SH-SY5Y (cell line): ENCODE measurements around the gene TUBB4B.

Experiments used
- GATA2 ChIP-seq: IDR thresholded peaks from 2 replicates; pipeline ENCODE4 v1.6.1; 2011; ENCODE audit warnings: mild to moderate bottlenecking, low read depth, low read length
- GATA3 ChIP-seq: IDR thresholded peaks from 2 replicates; pipeline ENCODE4 v1.6.1; 2011; ENCODE audit warnings: low read depth, mild to moderate bottlenecking, low read length, moderate library complexity

TUBB4B gene

GRCh38 chr9:137234758-137235423 is 6.2 kb upstream of the TUBB4B start:
- no peak for TF ChIP-seq GATA2

GRCh38 chr9:137235424-137236237 is 5.5 kb upstream of the TUBB4B start:
- no peak for TF ChIP-seq GATA3
- no peak for TF ChIP-seq GATA2

- TF ChIP-seq GATA2 (no peak), GATA3 (no peak)
Measured at GRCh38 chr9:137236238-137236935, 4.7 kb upstream of the TUBB4B start.

- TF ChIP-seq GATA3 (no peak), GATA2 (no peak)
Measured at GRCh38 chr9:137236936-137237421, 4.1 kb upstream of the TUBB4B start.

DNA sequence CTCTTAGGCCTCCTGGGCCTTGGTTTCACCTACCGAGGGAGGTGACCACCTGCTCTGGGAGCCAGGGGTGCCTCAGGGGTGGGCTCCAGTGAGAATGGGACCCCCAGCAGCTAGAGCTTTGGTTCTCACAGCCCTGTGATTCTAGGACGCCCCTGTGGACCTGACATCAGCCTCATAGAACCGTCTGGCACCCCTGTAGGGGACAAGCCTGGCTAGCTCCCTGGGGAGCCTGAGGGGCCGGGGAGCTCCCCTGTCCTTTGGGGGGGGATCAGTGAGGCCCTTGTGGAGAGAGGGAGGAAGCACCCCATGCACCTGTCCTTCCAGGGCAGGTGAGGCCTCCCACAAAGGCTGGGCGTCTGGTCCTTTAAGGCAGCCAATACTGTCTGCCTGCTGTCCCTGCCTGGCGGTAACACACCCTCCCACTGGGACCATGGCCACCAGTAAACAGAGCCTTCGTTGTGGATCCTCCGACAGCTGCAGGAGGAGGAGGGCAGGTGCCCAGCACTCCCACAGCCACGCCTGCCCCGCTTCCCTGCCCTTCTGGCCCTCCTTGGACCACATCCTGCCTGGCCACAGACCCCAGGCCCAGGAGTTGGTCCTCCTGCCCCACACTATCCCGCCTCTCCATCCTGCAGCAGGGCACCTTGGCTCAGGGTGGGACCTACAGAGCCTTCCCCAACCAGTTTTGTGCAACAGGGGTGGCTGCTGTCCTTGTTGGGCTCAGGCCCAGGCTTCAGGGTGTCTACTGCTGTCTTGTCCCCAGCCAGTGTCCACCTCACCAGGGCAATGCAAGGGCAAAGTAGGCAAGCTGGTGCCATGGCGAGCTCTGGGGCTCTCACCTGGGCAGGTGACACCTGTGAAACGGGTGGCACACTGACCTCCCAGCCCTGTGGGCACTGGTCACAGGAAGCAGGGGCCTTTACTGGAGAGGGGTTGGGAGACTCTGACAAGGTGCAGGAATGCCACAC is 3.0 kb upstream of the TUBB4B start:
- TF ChIP-seq GATA2, result no peak
- TF ChIP-seq GATA3, result no peak

GRCh38 chr9:137240318-137240840 is 708 bp upstream of the TUBB4B start:
- no peak for TF ChIP-seq GATA2
- no peak for TF ChIP-seq GATA3

GRCh38 chr9:137241490-137242268 is 592 bp downstream of the TUBB4B start:
- TF ChIP-seq GATA3 (no peak), GATA2 (no peak)

- TF ChIP-seq GATA2, result no peak
Measured at GRCh38 chr9:137242269-137243203, 1.4 kb downstream of the TUBB4B start.

- TF ChIP-seq GATA3 (no peak), GATA2 (no peak)
Measured at GRCh38 chr9:137243626-137244485, 2.8 kb downstream of the TUBB4B start.

GRCh38 chr9:137244486-137245449 is 3.7 kb downstream of the TUBB4B start:
- TF ChIP-seq GATA3 (no peak), GATA2 (no peak)
